HEK293T (cell line): ENCODE measurements around the gene TMEM131L.

Experiments used
- CTCF ChIA-PET: fragments of 350-600 bp; formaldehyde crosslinking; extraction: SDS; loops from one replicate; lab custom pipeline; 2021; ENCODE audit warnings: antibody characterized with exemption, inconsistent platforms; lab: Yijun Ruan, JAX
- POLR2A ChIA-PET: fragments of 350-600 bp; formaldehyde crosslinking; extraction: SDS; loops from one replicate; lab custom pipeline; 2020; ENCODE audit warnings: antibody characterized with exemption, inconsistent platforms; lab: Yijun Ruan, JAX
- DNase-seq: peaks from one replicate; pipeline ENCODE4 v3.0.0; 2012; ENCODE audit warnings: mixed read lengths; ENCODE audit errors: extremely low spot score
- ARNT ChIP-seq: fragments of 450-650 bp; IDR thresholded peaks from 2 replicates; pipeline ENCODE4 v1.6.1; 2017; ENCODE audit warnings: mild to moderate bottlenecking
- BHLHE40 ChIP-seq: fragments of 450-650 bp; IDR thresholded peaks from 2 replicates; pipeline ENCODE4 v1.6.1; 2016; ENCODE audit warnings: mild to moderate bottlenecking, moderate library complexity, borderline replicate concordance
- CTBP1 ChIP-seq: fragments of 450-650 bp; IDR thresholded peaks from 2 replicates; pipeline ENCODE4 v1.6.1; 2016; ENCODE audit warnings: borderline replicate concordance
- ELF4 ChIP-seq: fragments of 450-650 bp; IDR thresholded peaks from 2 replicates; pipeline ENCODE4 v1.6.1; 2017; ENCODE audit warnings: antibody characterized with exemption
- FOXA1 ChIP-seq: fragments of 450-650 bp; IDR thresholded peaks from 2 replicates; pipeline ENCODE4 v1.6.1; 2016; ENCODE audit warnings: mild to moderate bottlenecking
- FOXK2 ChIP-seq: fragments of 450-650 bp; IDR thresholded peaks from 2 replicates; pipeline ENCODE4 v1.6.1; 2016; ENCODE audit warnings: mild to moderate bottlenecking
- FOXM1 ChIP-seq: fragments of 450-650 bp; IDR thresholded peaks from 2 replicates; pipeline ENCODE4 v1.6.1; 2017; ENCODE audit warnings: mild to moderate bottlenecking, borderline replicate concordance
- HDGF ChIP-seq: fragments of 450-650 bp; IDR thresholded peaks from 2 replicates; pipeline ENCODE4 v1.6.1; 2017; ENCODE audit warnings: antibody characterized with exemption, borderline replicate concordance
- L3MBTL2 ChIP-seq: fragments of 450-650 bp; conservative IDR thresholded peaks from 2 replicates; pipeline ENCODE4 v1.6.1; 2016; ENCODE audit warnings: mild to moderate bottlenecking
- LEF1 ChIP-seq: fragments of 450-650 bp; IDR thresholded peaks from 2 replicates; pipeline ENCODE4 v1.6.1; 2017; ENCODE audit warnings: mild to moderate bottlenecking, borderline replicate concordance
- NFRKB ChIP-seq: fragments of 450-650 bp; IDR thresholded peaks from 2 replicates; pipeline ENCODE4 v1.6.1; 2016; ENCODE audit warnings: mild to moderate bottlenecking, moderate library complexity
- PKNOX1 ChIP-seq: fragments of 450-650 bp; IDR thresholded peaks from 2 replicates; pipeline ENCODE4 v1.6.1; 2016
- SP1 ChIP-seq: fragments of 450-650 bp; IDR thresholded peaks from 2 replicates; pipeline ENCODE4 v1.6.1; 2017
- SUZ12 ChIP-seq: fragments of 450-650 bp; IDR thresholded peaks from 2 replicates; pipeline ENCODE4 v1.6.1; 2016; ENCODE audit warnings: mild to moderate bottlenecking
- TARDBP ChIP-seq: fragments of 450-650 bp; IDR thresholded peaks from 2 replicates; pipeline ENCODE4 v1.6.1; 2016
- ZNF384 ChIP-seq: fragments of 450-650 bp; IDR thresholded peaks from 2 replicates; pipeline ENCODE4 v1.6.1; 2016

TMEM131L gene

GRCh38 chr4:153549405-153549804 lies 83.2 kb downstream of the TMEM131L start:
- TF ChIP-seq CTBP1 = no peak
- TF ChIP-seq PKNOX1 = no peak
- TF ChIP-seq ZNF384 = no peak
- no peak for TF ChIP-seq NFRKB
- no peak for TF ChIP-seq SP1
- TF ChIP-seq L3MBTL2 = no peak
- no peak for TF ChIP-seq ARNT
- TF ChIP-seq SUZ12 = no peak
- no peak for TF ChIP-seq ELF4
- ChIA-PET POLR2A (interaction anchor here (0.8 to 1.7 kb wide), 2 partner anchors 10 to 83 kb away, joined by 3 read pairs; partner anchors contain the start of gene TMEM131L), CTCF (interaction anchor here (0.5 kb wide), 1 partner anchor 41 kb away, joined by 3 read pairs; no protein-coding TSS in a partner anchor)
- DNase-seq = no peak

DNA sequence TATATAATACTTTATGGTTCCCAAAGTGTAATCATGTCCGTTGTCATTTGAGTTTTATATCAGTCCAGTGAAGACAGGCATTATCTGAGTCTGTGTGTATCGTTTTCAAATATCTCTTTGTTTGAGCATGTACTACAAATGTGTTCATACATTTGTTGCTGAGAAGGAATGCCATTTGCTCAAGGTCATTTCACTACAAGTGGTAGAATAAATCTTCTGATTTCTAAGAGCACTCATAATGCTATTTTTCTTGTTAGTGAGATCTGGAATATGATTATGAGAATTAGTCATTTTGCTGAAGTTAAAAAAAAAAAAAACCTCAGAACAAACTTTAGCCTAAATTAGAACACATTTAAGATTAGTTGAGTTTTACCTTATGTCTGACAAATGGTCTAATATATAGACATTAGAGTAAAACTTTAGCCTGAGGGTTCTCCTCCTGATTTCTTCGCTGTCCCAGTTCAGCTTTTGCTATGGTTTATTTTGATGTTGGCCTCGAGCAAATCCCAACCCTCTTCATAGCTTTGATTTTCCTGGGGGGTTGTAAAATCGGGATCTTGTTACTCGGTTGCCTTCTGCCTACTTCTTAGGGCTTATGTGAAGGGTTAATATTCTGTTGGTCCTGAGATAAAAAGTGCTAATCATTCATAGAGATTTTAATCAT lies 87.1 kb downstream of the TMEM131L start:
- no peak for DNase-seq
- ChIA-PET POLR2A (no interaction called here), CTCF (interaction anchor here (1.9 kb wide), 1 partner anchor 21 kb away, joined by 3 read pairs; no protein-coding TSS in a partner anchor)
- TF ChIP-seq PKNOX1 = no peak
- no peak for TF ChIP-seq ZNF384
- no peak for TF ChIP-seq SUZ12
- no peak for TF ChIP-seq TARDBP
- TF ChIP-seq CTBP1 = no peak
- TF ChIP-seq FOXM1 = no peak
- TF ChIP-seq FOXA1 = no peak
- TF ChIP-seq BHLHE40 = no peak
- no peak for TF ChIP-seq HDGF
- TF ChIP-seq L3MBTL2 = no peak
- no peak for TF ChIP-seq FOXK2

DNA sequence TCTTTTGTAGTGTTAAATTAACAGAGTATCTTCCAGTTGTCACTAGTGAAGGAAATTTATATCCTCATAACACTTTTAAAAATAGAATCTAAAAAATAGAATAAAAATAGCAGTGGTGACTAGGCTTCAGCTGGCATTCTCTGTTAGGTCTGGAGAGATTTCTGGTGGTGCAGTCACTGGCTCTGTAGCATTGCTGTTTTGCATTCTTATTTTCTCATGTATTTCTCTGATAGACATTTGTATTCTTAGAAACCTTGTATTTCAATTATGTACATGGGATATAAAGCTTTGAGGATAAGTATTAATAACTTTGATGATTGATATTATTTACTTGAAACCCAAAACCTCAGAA lies 87.6 kb downstream of the TMEM131L start:
- ChIA-PET POLR2A (no interaction called here), CTCF (interaction anchor here (1.9 kb wide), 1 partner anchor 20 kb away, joined by 3 read pairs; no protein-coding TSS in a partner anchor)
- DNase-seq = no peak
- no peak for TF ChIP-seq HDGF
- no peak for TF ChIP-seq ELF4

GRCh38 chr4:153555730-153556434 lies 89.7 kb downstream of the TMEM131L start:
- ChIA-PET POLR2A (interaction anchor here (1.2 to 1.5 kb wide), 2 partner anchors 9 to 90 kb away, joined by 3 to 7 read pairs; partner anchors contain the start of gene TMEM131L), CTCF (interaction anchor here (0.6 to 1.1 kb wide), 2 partner anchors 9 to 18 kb away, joined by 3 to 4 read pairs; no protein-coding TSS in a partner anchor)
- DNase-seq = peak; percentile 59
- TF ChIP-seq SUZ12 = no peak
- TF ChIP-seq SP1 = no peak
- TF ChIP-seq BHLHE40 = no peak
- no peak for TF ChIP-seq PKNOX1
- no peak for TF ChIP-seq LEF1
- TF ChIP-seq L3MBTL2 = no peak
- no peak for TF ChIP-seq ZNF384
- no peak for TF ChIP-seq HDGF
- TF ChIP-seq ARNT = no peak
- TF ChIP-seq NFRKB = no peak
- no peak for TF ChIP-seq FOXA1
- TF ChIP-seq CTBP1 = no peak
- TF ChIP-seq FOXK2 = no peak
- no peak for TF ChIP-seq ELF4
- TF ChIP-seq FOXM1 = no peak
- no peak for TF ChIP-seq TARDBP

DNA sequence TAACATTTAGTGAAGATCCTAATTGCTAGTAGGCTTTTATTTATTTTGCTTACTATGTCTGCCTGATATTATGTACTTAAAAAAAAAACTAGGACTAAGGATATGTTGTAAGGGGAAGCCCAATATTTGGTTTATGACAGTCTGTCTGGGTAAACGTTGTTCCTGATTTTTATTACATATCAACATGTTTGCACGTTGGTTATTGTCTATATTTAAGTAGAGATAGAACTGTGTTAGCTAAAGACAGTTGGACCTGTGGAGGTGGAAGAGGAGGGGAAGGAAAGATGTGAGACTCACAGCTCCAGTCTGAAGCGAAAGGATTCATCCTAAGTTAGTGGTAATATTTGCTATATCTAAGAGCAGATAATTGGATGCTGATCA lies 90.3 kb downstream of the TMEM131L start:
- no peak for TF ChIP-seq CTBP1
- TF ChIP-seq SUZ12 = no peak
- TF ChIP-seq FOXM1 = no peak
- no peak for TF ChIP-seq SP1
- TF ChIP-seq TARDBP = no peak
- TF ChIP-seq HDGF = no peak
- TF ChIP-seq NFRKB = no peak
- no peak for TF ChIP-seq PKNOX1
- no peak for TF ChIP-seq LEF1
- no peak for TF ChIP-seq FOXA1
- no peak for TF ChIP-seq BHLHE40
- CTCF ChIA-PET = interaction anchor here (0.6 to 1.1 kb wide), 2 partner anchors 8 to 18 kb away, joined by 3 to 4 read pairs; no protein-coding TSS in a partner anchor
- no peak for DNase-seq
- POLR2A ChIA-PET = interaction anchor here (1.5 kb wide), 1 partner anchor 91 kb away, joined by 7 read pairs; the partner anchor contains the start of gene TMEM131L

DNA sequence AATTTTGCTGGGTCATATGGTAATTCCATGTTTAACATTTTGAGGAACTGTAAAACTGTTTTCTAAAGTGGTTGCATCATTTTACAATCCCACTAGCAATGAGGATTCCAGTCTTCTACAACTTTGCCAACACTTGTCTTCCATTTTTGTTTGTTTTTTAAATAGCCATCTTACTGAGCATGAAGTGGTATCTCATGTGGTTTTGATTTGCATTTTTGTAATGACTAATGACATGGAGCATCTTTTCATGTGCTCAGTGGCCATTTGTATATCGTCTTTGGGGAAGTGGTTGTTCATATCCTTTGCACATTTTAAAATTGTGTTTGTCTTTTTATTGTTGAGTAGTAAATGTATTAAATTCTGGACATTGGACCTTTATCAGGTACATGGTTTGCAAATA lies 94.7 kb downstream of the TMEM131L start:
- CTCF ChIA-PET = no interaction called here
- TF ChIP-seq SP1 (no peak), FOXK2 (no peak), ELF4 (no peak), ZNF384 (no peak), LEF1 (no peak), PKNOX1 (no peak), ARNT (no peak), HDGF (no peak), BHLHE40 (no peak), FOXA1 (no peak), CTBP1 (no peak), SUZ12 (no peak), FOXM1 (no peak), NFRKB (no peak), L3MBTL2 (no peak), TARDBP (no peak)
- POLR2A ChIA-PET = no interaction called here
- no peak for DNase-seq
